Middle frontal gyrus (tissue), 1 donor: ENCODE results near the gene HPSE2.

Experiments used
- DNase-seq: peaks from one replicate; pipeline ENCODE4 v3.0.0-alpha.2; 2015; ENCODE audit warnings: low spot score; ENCODE audit errors: extremely low spot score

The HPSE2 gene

GRCh38 chr10:98624963-98625362 lies 610.7 kb downstream of the HPSE2 start:
- no peak for DNase-seq

GRCh38 chr10:98623176-98623575 lies 612.5 kb downstream of the HPSE2 start:
- no peak for DNase-seq

GRCh38 chr10:98621630-98622029 lies 614.0 kb downstream of the HPSE2 start:
- no peak for DNase-seq

DNA sequence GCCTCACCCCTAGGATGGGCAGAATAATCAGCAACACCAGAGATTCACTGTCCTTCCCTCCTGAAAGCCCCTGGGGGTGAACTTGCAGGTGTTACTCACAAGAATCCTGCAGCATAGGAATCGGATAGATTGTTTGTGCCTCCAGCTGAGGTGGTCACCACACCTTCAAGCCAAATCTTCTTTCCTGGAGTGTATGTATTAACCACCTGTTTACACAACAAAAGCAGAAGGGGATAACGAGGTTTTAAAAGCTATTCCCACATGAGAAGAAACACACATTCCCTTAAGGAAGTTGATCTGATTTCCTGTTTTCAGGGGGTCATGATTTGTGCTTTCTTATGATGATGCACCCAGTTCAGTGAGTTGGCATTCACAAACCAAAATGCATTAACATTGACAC lies 615.1 kb downstream of the HPSE2 start:
- DNase-seq: no peak

DNA sequence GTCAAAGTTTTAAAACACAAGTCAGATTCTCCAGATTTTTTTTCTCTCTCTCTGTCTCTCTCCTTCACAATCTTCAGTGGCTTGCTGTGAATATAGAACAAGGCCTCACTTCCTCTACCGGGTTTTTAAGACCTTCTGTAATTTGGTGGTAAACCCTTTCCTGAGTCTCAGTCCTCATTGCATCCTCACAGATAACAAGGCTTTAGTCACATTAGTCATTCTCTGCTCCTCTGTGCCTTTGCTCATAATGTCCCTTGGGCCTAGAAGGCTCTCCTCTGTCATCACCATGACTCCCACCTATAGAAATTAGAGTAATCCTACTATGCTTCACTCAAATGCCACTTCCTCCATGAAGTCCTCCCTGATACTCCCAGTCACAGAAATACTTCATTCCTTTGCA lies 616.2 kb downstream of the HPSE2 start:
- no peak for DNase-seq

DNA sequence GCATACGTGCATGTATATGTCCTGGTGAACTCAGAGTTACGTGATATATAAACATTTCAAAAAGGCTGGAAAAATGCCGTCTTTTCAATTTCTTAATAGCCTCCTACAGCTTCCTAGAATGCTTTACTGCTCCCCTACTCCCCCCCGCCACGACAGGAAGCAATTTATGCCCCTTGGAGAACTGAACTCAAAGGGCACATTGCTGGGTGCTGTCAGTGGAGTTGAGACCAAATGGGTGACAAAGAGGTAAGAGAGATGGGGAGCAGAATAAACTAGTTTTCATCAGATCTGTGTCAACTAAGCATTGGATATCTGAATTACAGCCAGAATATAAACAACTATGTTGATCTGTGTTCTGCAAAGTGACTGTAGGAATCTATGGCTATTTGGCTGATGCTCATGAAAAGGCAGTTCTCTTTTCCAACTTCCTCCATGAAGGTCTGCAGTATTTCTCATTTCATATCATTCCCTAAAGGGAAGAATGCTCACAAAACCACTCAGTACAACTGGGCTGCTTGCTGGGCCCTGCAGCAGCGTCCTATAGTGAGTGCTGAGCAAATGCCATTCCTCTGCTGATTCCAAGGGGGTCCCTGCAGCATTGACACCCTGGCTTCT lies 617.6 kb downstream of the HPSE2 start:
- DNase-seq: no peak

DNA sequence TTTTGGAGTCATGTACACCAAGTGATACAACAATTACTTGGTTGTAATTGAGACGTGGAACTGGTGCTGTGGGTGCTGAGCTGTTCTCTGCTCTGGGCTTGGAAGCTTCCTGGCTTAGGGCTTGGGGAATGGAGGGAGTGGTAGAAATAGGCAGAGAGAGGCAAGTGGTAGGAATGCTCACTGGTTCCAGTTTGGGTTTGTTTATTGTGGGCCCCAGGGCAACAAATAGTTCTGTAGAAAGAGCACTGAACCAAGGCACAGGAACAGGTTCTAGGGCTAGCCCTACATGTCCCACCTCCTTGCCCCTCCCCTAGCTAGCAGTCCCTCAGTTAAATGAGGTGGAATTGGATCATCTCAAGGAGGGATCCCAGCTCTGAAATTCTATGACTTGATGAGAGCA lies 622.2 kb downstream of the HPSE2 start:
- no peak for DNase-seq

- no peak for DNase-seq
These were observed 624.2 kb downstream of the HPSE2 start for GRCh38 chr10:98611436-98611835.

GRCh38 chr10:98610836-98611235 lies 624.8 kb downstream of the HPSE2 start:
- DNase-seq: peak; percentile 39

- no peak for DNase-seq
These were observed 625.4 kb downstream of the HPSE2 start for GRCh38 chr10:98610301-98610700.

DNA sequence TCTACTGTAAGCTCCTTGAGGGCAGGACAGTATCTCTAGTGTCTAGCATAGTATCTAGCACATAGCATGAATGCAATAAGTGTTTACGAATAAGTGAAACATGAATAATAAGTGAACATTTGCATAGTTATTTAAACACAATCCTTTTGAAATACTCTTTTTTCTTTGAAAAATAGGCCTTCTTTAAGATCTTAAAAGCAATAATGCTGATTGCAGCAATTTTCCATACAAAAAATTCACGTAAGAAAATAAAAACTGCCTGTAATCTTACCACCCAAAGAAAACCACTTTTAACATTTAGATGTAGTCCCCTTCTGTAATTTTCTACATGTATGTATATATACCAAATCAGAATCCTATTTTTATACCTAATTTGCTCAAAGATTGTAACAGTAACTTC lies 626.4 kb downstream of the HPSE2 start:
- DNase-seq: no peak

GRCh38 chr10:98608411-98608810 lies 627.2 kb downstream of the HPSE2 start:
- no peak for DNase-seq

DNA sequence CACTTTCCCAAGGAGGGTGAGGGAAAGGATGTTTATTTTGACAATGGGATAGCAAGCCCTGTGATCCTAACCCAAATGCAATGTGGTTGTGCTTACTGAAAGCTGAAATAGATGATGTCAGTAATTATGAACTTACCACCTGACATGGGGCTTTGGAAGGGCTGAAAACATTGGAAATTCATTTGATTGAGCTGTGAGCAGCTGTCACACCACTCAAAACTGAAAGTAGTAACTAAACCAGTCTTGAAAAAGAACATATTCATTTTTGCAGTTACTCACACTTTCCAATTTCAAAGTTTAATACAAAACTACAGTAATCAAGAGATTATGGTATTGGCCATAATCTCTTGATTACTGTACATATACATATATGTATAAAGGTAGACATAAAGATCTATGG lies 633.4 kb downstream of the HPSE2 start:
- no peak for DNase-seq

- DNase-seq: no peak
These were observed 636.5 kb downstream of the HPSE2 start for GRCh38 chr10:98599032-98599610.

- no peak for DNase-seq
These were observed 639.2 kb downstream of the HPSE2 start for GRCh38 chr10:98596404-98596803.

GRCh38 chr10:98589691-98590090 lies 646.0 kb downstream of the HPSE2 start:
- no peak for DNase-seq

GRCh38 chr10:98589007-98589406 lies 646.6 kb downstream of the HPSE2 start:
- no peak for DNase-seq

- DNase-seq: peak; percentile 4
These were observed 648.4 kb downstream of the HPSE2 start for GRCh38 chr10:98587156-98587837.

- no peak for DNase-seq
These were observed 649.6 kb downstream of the HPSE2 start for GRCh38 chr10:98586096-98586495.

DNA sequence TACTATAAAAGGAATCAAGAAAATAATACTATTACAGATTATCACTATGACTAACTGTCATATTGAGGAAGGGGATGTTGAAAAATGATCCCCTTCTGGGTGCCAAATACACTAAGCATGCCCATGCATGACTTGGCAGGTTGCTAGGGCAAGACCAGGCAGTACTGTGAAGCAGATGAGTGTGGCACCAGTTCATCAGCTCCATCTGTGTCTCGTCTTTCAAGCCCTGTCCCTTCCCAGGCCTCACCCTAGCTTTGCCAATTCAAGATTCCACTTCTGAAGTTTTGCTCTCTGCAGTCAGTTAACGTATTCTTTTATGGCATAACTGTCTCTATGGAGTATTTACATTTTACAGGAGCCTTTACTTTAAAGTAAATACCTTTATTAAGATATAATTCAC lies 653.3 kb downstream of the HPSE2 start:
- DNase-seq: no peak

- DNase-seq: no peak
These were observed 658.1 kb downstream of the HPSE2 start for GRCh38 chr10:98577578-98577977.

- DNase-seq: no peak
These were observed 658.5 kb downstream of the HPSE2 start for GRCh38 chr10:98577168-98577567.

- no peak for DNase-seq
These were observed 659.6 kb downstream of the HPSE2 start for GRCh38 chr10:98576096-98576495.
